Endothelial cell of umbilical vein (primary cell): ENCODE results near the gene GRIA4.

Source experiments
- CTCF ChIP-seq, 2 donors: IDR thresholded peaks; 1 replicate in 1 of 2; 2 replicates in 1 of 2; pipeline ENCODE4 v1.5.1; 2011; ENCODE audit warnings: low read length in 2 of 2, mild to moderate bottlenecking in 2 of 2, moderate library complexity in 2 of 2, control low read depth in 1 of 2, inconsistent platforms in 1 of 2, low read depth in 1 of 2; ENCODE audit not compliant: insufficient read depth in 1 of 2; ENCODE audit errors: extremely low read depth in 1 of 2
- EZH2 ChIP-seq: IDR thresholded peaks from 2 replicates; pipeline ENCODE4 v1.6.1; 2012; ENCODE audit warnings: borderline replicate concordance, low read depth, mild to moderate bottlenecking, moderate library complexity, low read length, inconsistent platforms; ENCODE audit not compliant: severe bottlenecking

GRCh38 chr11:105636496-105636895, 26.6 kb downstream of the GRIA4 start:
- TF ChIP-seq CTCF (IDR thresholded peaks at IDR 0.05; ENCODE audit: extremely low read depth in 1 of 2, insufficient read depth in 1 of 2, low read depth in 1 of 2, low read length in 2 of 2) (no peak), EZH2 (no peak)
